Measurements from ENCODE around the gene HOOK1. TPM values are rescaled to one million over a fixed set of nuclear protein-coding genes. Genes with fewer than 3 reads are reported as not detected.

Gene HOOK1
- total RNA-seq, 1 experiment from 2014 or later, result 42.0 TPM

- no peaks in the 10 kb centered on the region for H3K79me1 ChIP-seq (ENCODE audit: insufficient read depth, low read depth, low read length, poor library complexity, severe bottlenecking)
- no peak overlapping the region for H3K14ac ChIP-seq (ENCODE audit: insufficient read depth, low read length)
- no peak overlapping the region for H4K5ac ChIP-seq (ENCODE audit: insufficient read length, low read depth, low read length)
- H3T11ph ChIP-seq (ENCODE audit: low read length), result no peak overlapping the region
- TF ChIP-seq, protein P1, sequence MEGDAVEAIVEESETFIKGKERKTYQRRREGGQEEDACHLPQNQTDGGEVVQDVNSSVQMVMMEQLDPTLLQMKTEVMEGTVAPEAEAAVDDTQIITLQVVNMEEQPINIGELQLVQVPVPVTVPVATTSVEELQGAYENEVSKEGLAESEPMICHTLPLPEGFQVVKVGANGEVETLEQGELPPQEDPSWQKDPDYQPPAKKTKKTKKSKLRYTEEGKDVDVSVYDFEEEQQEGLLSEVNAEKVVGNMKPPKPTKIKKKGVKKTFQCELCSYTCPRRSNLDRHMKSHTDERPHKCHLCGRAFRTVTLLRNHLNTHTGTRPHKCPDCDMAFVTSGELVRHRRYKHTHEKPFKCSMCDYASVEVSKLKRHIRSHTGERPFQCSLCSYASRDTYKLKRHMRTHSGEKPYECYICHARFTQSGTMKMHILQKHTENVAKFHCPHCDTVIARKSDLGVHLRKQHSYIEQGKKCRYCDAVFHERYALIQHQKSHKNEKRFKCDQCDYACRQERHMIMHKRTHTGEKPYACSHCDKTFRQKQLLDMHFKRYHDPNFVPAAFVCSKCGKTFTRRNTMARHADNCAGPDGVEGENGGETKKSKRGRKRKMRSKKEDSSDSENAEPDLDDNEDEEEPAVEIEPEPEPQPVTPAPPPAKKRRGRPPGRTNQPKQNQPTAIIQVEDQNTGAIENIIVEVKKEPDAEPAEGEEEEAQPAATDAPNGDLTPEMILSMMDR (conservative IDR thresholded peaks at IDR 0.05), result no peak
- WGBS (ENCODE audit: extremely low coverage, insufficient read length, low lambda C conversion rate), result no CpG with 5 or more reads among the region's 4 CpGs
- H2BK120ac ChIP-seq (ENCODE audit: low read depth, low read length, poor library complexity, severe bottlenecking), result no peak overlapping the region
- no peak overlapping the region for H3K4me2 ChIP-seq (ENCODE audit: insufficient read depth, insufficient read length, low read length)
- no peaks in the 10 kb centered on the region for H3K27me3 ChIP-seq (ENCODE audit: insufficient read depth, low read length)
- H3K79me2 ChIP-seq (ENCODE audit: insufficient read depth, low read length), result no peaks in the 10 kb centered on the region
- H3K9me3 ChIP-seq (ENCODE audit: control insufficient read depth, low read depth, low read length), result no peaks in the 10 kb centered on the region
- H3K27me3 Mint-ChIP-seq (ENCODE audit: low read depth), result no peaks in the 10 kb centered on the region
- H3K9me3 Mint-ChIP-seq, result no peaks in the 10 kb centered on the region
- no peak overlapping the region for H3K4ac ChIP-seq (ENCODE audit: low read depth, low read length)
- no peak overlapping the region for H4K8ac ChIP-seq (replicated peaks; ENCODE audit: insufficient read length, low read depth, low read length)
- no peak overlapping the region for H2BK5ac ChIP-seq (ENCODE audit: insufficient read length, low read length)
- no peak overlapping the region for H3K27ac Mint-ChIP-seq
- no peak overlapping the region for H2AFZ ChIP-seq (ENCODE audit: low read length)
- no peak overlapping the region for H4K91ac ChIP-seq (ENCODE audit: insufficient read length, low read depth, low read length)
- no peak overlapping the region for H3K23ac ChIP-seq (ENCODE audit: insufficient read length, low read depth, low read length)
- no peaks in the 10 kb centered on the region for H4K20me1 ChIP-seq (ENCODE audit: control insufficient read depth, insufficient read depth, insufficient read length)
- no peak for DNase-seq
- H2AK5ac ChIP-seq (ENCODE audit: insufficient read length, low read length), result no peak overlapping the region
- H3K27ac ChIP-seq (ENCODE audit: insufficient read length, low read depth, low read length), result no peak overlapping the region
- H2BK20ac ChIP-seq (ENCODE audit: low read depth, low read length, poor library complexity, severe bottlenecking), result no peak overlapping the region
- no peaks in the 10 kb centered on the region for H3K4me1 Mint-ChIP-seq
- no peak overlapping the region for H3K9ac ChIP-seq (ENCODE audit: extremely low read depth, insufficient read length, low read length)
- H2BK12ac ChIP-seq (ENCODE audit: insufficient read length, low read depth, low read length), result no peak overlapping the region
- H3K36me3 Mint-ChIP-seq (ENCODE audit: insufficient read depth in 1 of 3, low read depth in 3 of 3), result no peaks in the 10 kb centered on the region
- H3K4me1 ChIP-seq (ENCODE audit: insufficient read depth, low read length), result no peaks in the 10 kb centered on the region
- H3K23me2 ChIP-seq (ENCODE audit: insufficient read length, low read depth, low read length, poor library complexity, severe bottlenecking), result no peaks in the 10 kb centered on the region
- H2BK15ac ChIP-seq (ENCODE audit: low read depth, low read length), result no peak overlapping the region
- no peak overlapping the region for H3K4me3 Mint-ChIP-seq
- no peak overlapping the region for H3K18ac ChIP-seq (ENCODE audit: insufficient read length, low read depth, low read length)
- H3K56ac ChIP-seq (ENCODE audit: insufficient read length, low read depth, low read length), result no peak overlapping the region
Measured at GRCh38 chr1:59775480-59775879, 39.3 kb upstream of the HOOK1 start.

Data from H9 (cell line).